ENCODE data around the gene ERH. TPM values are rescaled to one million over a fixed set of nuclear protein-coding genes. Genes with fewer than 3 reads are reported as not detected.

The ERH gene
- total RNA-seq, 1 experiment from 2014 or later = 222 TPM

DNA sequence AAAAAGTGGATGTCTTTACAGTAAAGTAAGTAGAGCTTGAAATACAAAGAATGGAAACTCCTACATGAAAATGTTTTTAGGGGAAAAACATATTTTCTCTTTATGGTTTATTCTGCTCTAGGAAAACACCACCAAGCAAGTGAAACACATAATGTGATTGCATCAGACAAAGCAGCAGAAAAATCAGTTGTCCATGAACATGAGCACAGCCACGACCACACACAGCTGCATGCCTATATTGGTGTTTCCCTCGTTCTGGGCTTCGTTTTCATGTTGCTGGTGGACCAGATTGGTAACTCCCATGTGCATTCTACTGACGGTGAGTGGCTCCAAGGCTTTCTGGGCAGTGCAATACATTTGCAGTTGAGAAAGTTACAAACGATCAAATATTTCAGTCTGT lies 43.8 kb upstream of the ERH start:
- ATAC-seq (no peak), DNase-seq (ENCODE audit: low read depth, low spot score) (no peak)
- intact Hi-C loops (cut with micrococcal nuclease; ENCODE audit: unreplicated experiment) (no loop called here), in situ Hi-C loops (cut with HindIII; ENCODE audit: low pct_unique_long_range_greater_than_20kb, low sequenced_read_pairs) (no loop called here)
- no peaks in the 10 kb centered on the region for H3K9me3 ChIP-seq (ENCODE audit: control insufficient read depth, insufficient read depth, low read depth, low read length)
- no peak overlapping the region for H3K27ac ChIP-seq (ENCODE audit: low read length)
- H3K4me1 ChIP-seq (ENCODE audit: control insufficient read depth, insufficient read depth, low read length) = no peaks in the 10 kb centered on the region
- H3K36me3 ChIP-seq (ENCODE audit: control insufficient read depth, insufficient read depth, low read length) = no peaks in the 10 kb centered on the region
- no peaks in the 10 kb centered on the region for H3K27me3 ChIP-seq (ENCODE audit: control insufficient read depth, insufficient read depth, low read length)
- no peak overlapping the region for H3K4me3 ChIP-seq (ENCODE audit: low read depth in 2 of 2, low read length in 2 of 2)
- CTCF ChIA-PET = no interaction called here
- BruUV-seq (replicated peaks) = no TSS peak
- TF ChIP-seq, protein P1, sequence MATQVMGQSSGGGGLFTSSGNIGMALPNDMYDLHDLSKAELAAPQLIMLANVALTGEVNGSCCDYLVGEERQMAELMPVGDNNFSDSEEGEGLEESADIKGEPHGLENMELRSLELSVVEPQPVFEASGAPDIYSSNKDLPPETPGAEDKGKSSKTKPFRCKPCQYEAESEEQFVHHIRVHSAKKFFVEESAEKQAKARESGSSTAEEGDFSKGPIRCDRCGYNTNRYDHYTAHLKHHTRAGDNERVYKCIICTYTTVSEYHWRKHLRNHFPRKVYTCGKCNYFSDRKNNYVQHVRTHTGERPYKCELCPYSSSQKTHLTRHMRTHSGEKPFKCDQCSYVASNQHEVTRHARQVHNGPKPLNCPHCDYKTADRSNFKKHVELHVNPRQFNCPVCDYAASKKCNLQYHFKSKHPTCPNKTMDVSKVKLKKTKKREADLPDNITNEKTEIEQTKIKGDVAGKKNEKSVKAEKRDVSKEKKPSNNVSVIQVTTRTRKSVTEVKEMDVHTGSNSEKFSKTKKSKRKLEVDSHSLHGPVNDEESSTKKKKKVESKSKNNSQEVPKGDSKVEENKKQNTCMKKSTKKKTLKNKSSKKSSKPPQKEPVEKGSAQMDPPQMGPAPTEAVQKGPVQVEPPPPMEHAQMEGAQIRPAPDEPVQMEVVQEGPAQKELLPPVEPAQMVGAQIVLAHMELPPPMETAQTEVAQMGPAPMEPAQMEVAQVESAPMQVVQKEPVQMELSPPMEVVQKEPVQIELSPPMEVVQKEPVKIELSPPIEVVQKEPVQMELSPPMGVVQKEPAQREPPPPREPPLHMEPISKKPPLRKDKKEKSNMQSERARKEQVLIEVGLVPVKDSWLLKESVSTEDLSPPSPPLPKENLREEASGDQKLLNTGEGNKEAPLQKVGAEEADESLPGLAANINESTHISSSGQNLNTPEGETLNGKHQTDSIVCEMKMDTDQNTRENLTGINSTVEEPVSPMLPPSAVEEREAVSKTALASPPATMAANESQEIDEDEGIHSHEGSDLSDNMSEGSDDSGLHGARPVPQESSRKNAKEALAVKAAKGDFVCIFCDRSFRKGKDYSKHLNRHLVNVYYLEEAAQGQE (IDR thresholded peaks at IDR 0.05; ENCODE audit: insufficient read depth in 1 of 2, low read depth in 2 of 2, low read length in 1 of 2) = no peak
- TF ChIP-seq SIN3A (IDR thresholded peaks at IDR 0.05; ENCODE audit: borderline replicate concordance, insufficient read depth, low read depth, low read length) (no peak), POLR2AphosphoS5 (IDR thresholded peaks at IDR 0.05; ENCODE audit: low read depth, low read length) (no peak), TCF7L2 (IDR thresholded peaks at IDR 0.05; ENCODE audit: low read depth, low read length) (no peak)
- TF ChIP-seq, protein P2, sequence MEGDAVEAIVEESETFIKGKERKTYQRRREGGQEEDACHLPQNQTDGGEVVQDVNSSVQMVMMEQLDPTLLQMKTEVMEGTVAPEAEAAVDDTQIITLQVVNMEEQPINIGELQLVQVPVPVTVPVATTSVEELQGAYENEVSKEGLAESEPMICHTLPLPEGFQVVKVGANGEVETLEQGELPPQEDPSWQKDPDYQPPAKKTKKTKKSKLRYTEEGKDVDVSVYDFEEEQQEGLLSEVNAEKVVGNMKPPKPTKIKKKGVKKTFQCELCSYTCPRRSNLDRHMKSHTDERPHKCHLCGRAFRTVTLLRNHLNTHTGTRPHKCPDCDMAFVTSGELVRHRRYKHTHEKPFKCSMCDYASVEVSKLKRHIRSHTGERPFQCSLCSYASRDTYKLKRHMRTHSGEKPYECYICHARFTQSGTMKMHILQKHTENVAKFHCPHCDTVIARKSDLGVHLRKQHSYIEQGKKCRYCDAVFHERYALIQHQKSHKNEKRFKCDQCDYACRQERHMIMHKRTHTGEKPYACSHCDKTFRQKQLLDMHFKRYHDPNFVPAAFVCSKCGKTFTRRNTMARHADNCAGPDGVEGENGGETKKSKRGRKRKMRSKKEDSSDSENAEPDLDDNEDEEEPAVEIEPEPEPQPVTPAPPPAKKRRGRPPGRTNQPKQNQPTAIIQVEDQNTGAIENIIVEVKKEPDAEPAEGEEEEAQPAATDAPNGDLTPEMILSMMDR (IDR thresholded peaks at IDR 0.05) = no peak
- POLR2A ChIA-PET = no interaction called here

DNA sequence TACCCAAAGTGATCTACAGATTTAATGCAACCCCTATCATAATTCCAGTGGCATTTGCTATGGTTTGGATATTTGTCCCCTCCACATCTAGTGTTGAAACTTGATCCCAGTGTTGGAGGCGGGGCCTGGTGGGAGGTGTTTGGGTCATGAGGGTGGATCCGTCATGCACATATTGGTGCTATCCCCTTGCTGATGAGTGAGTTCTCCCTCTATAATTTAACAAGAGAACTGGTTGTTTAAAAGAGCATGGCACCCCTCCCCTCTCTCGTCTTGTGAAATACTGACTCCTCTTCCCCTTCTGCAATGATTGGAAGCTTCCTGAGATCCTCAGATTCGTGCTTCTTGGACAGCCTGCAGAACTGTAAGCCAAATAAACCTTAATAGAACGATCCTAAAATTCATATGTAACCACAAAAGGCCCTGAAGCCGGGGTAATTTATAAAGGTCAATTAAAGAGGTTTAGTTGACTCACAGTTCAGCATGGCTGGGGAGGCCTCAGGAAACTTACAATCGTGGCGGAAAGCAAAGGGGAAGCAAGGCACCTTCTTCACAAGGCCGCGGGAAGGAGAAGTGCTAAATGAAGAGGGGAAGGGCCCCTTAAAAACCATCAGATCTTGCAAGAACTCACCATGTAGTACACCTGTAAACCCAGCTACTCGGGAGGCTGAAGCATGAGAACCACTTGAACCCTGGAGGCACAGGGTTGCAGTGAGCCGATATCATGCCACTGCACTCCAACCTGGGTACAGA lies 41.6 kb upstream of the ERH start:
- Histone ChIP-seq H3K36me3 (ENCODE audit: control insufficient read depth, insufficient read depth, low read length) (no peaks in the 10 kb centered on the region), H3K4me3 (ENCODE audit: low read depth in 2 of 2, low read length in 2 of 2) (no peak overlapping the region), H3K4me1 (ENCODE audit: control insufficient read depth, insufficient read depth, low read length) (no peaks in the 10 kb centered on the region), H3K9me3 (ENCODE audit: control insufficient read depth, insufficient read depth, low read depth, low read length) (no peaks in the 10 kb centered on the region), H3K27me3 (ENCODE audit: control insufficient read depth, insufficient read depth, low read length) (no peaks in the 10 kb centered on the region), H3K27ac (ENCODE audit: low read length) (no peak overlapping the region)
- in situ Hi-C loops (cut with HindIII; ENCODE audit: low pct_unique_long_range_greater_than_20kb, low sequenced_read_pairs) (no loop called here), intact Hi-C loops (cut with micrococcal nuclease; ENCODE audit: unreplicated experiment) (no loop called here)
- ChIA-PET POLR2A (no interaction called here), CTCF (no interaction called here)
- DNase-seq (ENCODE audit: low read depth, low spot score) (no peak), ATAC-seq (no peak)
- no TSS peak for BruUV-seq (replicated peaks)
- TF ChIP-seq SIN3A (IDR thresholded peaks at IDR 0.05; ENCODE audit: borderline replicate concordance, insufficient read depth, low read depth, low read length) = no peak
- no peak for TF ChIP-seq TCF7L2 (IDR thresholded peaks at IDR 0.05; ENCODE audit: low read depth, low read length)
- TF ChIP-seq, protein P1 (IDR thresholded peaks at IDR 0.05; ENCODE audit: insufficient read depth in 1 of 2, low read depth in 2 of 2, low read length in 1 of 2) = no peak
- TF ChIP-seq, protein P2 (IDR thresholded peaks at IDR 0.05) = no peak
- no peak for TF ChIP-seq POLR2AphosphoS5 (IDR thresholded peaks at IDR 0.05; ENCODE audit: low read depth, low read length)

Data from Panc1 (cell line).